Measurements from ENCODE around the gene WNT6.

The WNT6 gene

GRCh38 chr2:218894151-218894879, 34.7 kb downstream of the WNT6 start:
- DNase-seq (ENCODE audit: insufficient read length, low spot score) (no peak), FAIRE-seq (peak; percentile 38)
- 0 out of 2 replicates have a peak, but pooled peaks have one; percentile 12 for TF ChIP-seq POLR2A (IDR thresholded peaks at IDR 0.05; ENCODE audit: low read depth, low read length)
- no peak for TF ChIP-seq PAX5 (IDR thresholded peaks at IDR 0.05; ENCODE audit: insufficient read depth, low read length, severe bottlenecking)

- FAIRE-seq: no peak
- no peak for TF ChIP-seq SPI1 (IDR thresholded peaks at IDR 0.05; ENCODE audit: low read depth, low read length)
- no peak for TF ChIP-seq TAF1 (IDR thresholded peaks at IDR 0.05; ENCODE audit: low read depth, low read length)
- DNase-seq (ENCODE audit: insufficient read length, low spot score): no peak
Observed at GRCh38 chr2:218894880-218895157, 35.2 kb downstream of the WNT6 start.

GRCh38 chr2:218895326-218895725, 35.7 kb downstream of the WNT6 start:
- DNase-seq (ENCODE audit: insufficient read length, low spot score): peak; percentile 4
- peak; percentile 45 for FAIRE-seq
- TF ChIP-seq POLR2A (IDR thresholded peaks at IDR 0.05; ENCODE audit: low read depth, low read length) (no peak), PAX5 (IDR thresholded peaks at IDR 0.05; ENCODE audit: insufficient read depth, low read length, severe bottlenecking) (no peak), POLR2AphosphoS5 (IDR thresholded peaks at IDR 0.05; ENCODE audit: low read depth, low read length) (no peak), TAF1 (IDR thresholded peaks at IDR 0.05; ENCODE audit: low read depth, low read length) (no peak), SPI1 (IDR thresholded peaks at IDR 0.05; ENCODE audit: low read depth, low read length) (no peak), POU2F2 (IDR thresholded peaks at IDR 0.05; ENCODE audit: low read depth, low read length) (no peak)

- TF ChIP-seq PAX5 (IDR thresholded peaks at IDR 0.05; ENCODE audit: insufficient read depth, low read length, severe bottlenecking): no peak
- no peak for TF ChIP-seq TAF1 (IDR thresholded peaks at IDR 0.05; ENCODE audit: low read depth, low read length)
- no peak for TF ChIP-seq POLR2AphosphoS5 (IDR thresholded peaks at IDR 0.05; ENCODE audit: low read depth, low read length)
- no peak for TF ChIP-seq POLR2A (IDR thresholded peaks at IDR 0.05; ENCODE audit: low read depth, low read length)
- TF ChIP-seq POU2F2 (IDR thresholded peaks at IDR 0.05; ENCODE audit: low read depth, low read length): no peak
- TF ChIP-seq SPI1 (IDR thresholded peaks at IDR 0.05; ENCODE audit: low read depth, low read length): no peak
- no peak for FAIRE-seq
- DNase-seq (ENCODE audit: insufficient read length, low spot score): no peak
Observed at GRCh38 chr2:218895759-218896500, 36.3 kb downstream of the WNT6 start.

GRCh38 chr2:218896501-218897393, 37.1 kb downstream of the WNT6 start:
- DNase-seq (ENCODE audit: insufficient read length, low spot score) (peak; percentile 76), FAIRE-seq (peak; percentile 95)
- TF ChIP-seq SPI1 (IDR thresholded peaks at IDR 0.05; ENCODE audit: low read depth, low read length) (no peak), TAF1 (IDR thresholded peaks at IDR 0.05; ENCODE audit: low read depth, low read length) (no peak; the same call in 1 of the 2 replicates), POLR2A (IDR thresholded peaks at IDR 0.05; ENCODE audit: low read depth, low read length) (peak; percentile 39; the same call in 1 of the 2 replicates), POU2F2 (IDR thresholded peaks at IDR 0.05; ENCODE audit: low read depth, low read length) (peak; percentile 97)

GRCh38 chr2:218897394-218898108, 37.9 kb downstream of the WNT6 start:
- FAIRE-seq (peak; percentile 59), DNase-seq (ENCODE audit: insufficient read length, low spot score) (peak; percentile 44)
- TF ChIP-seq SPI1 (IDR thresholded peaks at IDR 0.05; ENCODE audit: low read depth, low read length) (no peak), POLR2AphosphoS5 (IDR thresholded peaks at IDR 0.05; ENCODE audit: low read depth, low read length) (no peak), POLR2A (IDR thresholded peaks at IDR 0.05; ENCODE audit: low read depth, low read length) (no peak), PAX5 (IDR thresholded peaks at IDR 0.05; ENCODE audit: insufficient read depth, low read length, severe bottlenecking) (no peak), POU2F2 (IDR thresholded peaks at IDR 0.05; ENCODE audit: low read depth, low read length) (no peak), TAF1 (IDR thresholded peaks at IDR 0.05; ENCODE audit: low read depth, low read length) (no peak)

GRCh38 chr2:218898109-218898878, 38.7 kb downstream of the WNT6 start:
- peak; percentile 97 for FAIRE-seq
- peak; percentile 73 for DNase-seq (ENCODE audit: insufficient read length, low spot score)
- TF ChIP-seq POLR2AphosphoS5 (IDR thresholded peaks at IDR 0.05; ENCODE audit: low read depth, low read length): no peak
- 0 out of 2 replicates have a peak, but pooled peaks have one; percentile 31 for TF ChIP-seq POU2F2 (IDR thresholded peaks at IDR 0.05; ENCODE audit: low read depth, low read length)

GRCh38 chr2:218899147-218899546, 39.5 kb downstream of the WNT6 start:
- TF ChIP-seq PAX5 (IDR thresholded peaks at IDR 0.05; ENCODE audit: insufficient read depth, low read length, severe bottlenecking): no peak
- no peak for TF ChIP-seq POLR2A (IDR thresholded peaks at IDR 0.05; ENCODE audit: low read depth, low read length)
- no peak for TF ChIP-seq TAF1 (IDR thresholded peaks at IDR 0.05; ENCODE audit: low read depth, low read length)
- TF ChIP-seq POU2F2 (IDR thresholded peaks at IDR 0.05; ENCODE audit: low read depth, low read length): no peak
- TF ChIP-seq POLR2AphosphoS5 (IDR thresholded peaks at IDR 0.05; ENCODE audit: low read depth, low read length): no peak
- no peak for TF ChIP-seq SPI1 (IDR thresholded peaks at IDR 0.05; ENCODE audit: low read depth, low read length)
- DNase-seq (ENCODE audit: insufficient read length, low spot score) (no peak), FAIRE-seq (no peak)
